GM19193 (cell line): ENCODE results near the gene HUNK.

Source experiments
- POLR2A ChIP-seq: IDR thresholded peaks from 4 replicates; pipeline ENCODE4 v1.6.1; 2011; ENCODE audit not compliant: insufficient read depth, insufficient read length; ENCODE audit errors: extremely low read depth

The HUNK gene

GRCh38 chr21:31901315-31901714 is 28.5 kb downstream of the HUNK start:
- TF ChIP-seq POLR2A = no peak

GRCh38 chr21:31902438-31902837 is 29.6 kb downstream of the HUNK start:
- TF ChIP-seq POLR2A = no peak

GRCh38 chr21:31903896-31904295 is 31.1 kb downstream of the HUNK start:
- no peak for TF ChIP-seq POLR2A

GRCh38 chr21:31905503-31906451 is 33.0 kb downstream of the HUNK start:
- TF ChIP-seq POLR2A = no peak

GRCh38 chr21:31908106-31909031 is 35.5 kb downstream of the HUNK start:
- no peak for TF ChIP-seq POLR2A

GRCh38 chr21:31909153-31910073 is 36.6 kb downstream of the HUNK start:
- TF ChIP-seq POLR2A = no peak

GRCh38 chr21:31910074-31910470 is 37.3 kb downstream of the HUNK start:
- TF ChIP-seq POLR2A = no peak

- TF ChIP-seq POLR2A = no peak
Observed at GRCh38 chr21:31911138-31911907, 38.5 kb downstream of the HUNK start.

- no peak for TF ChIP-seq POLR2A
Observed at GRCh38 chr21:31912501-31912900, 39.7 kb downstream of the HUNK start.

GRCh38 chr21:31913182-31913608 is 40.4 kb downstream of the HUNK start:
- TF ChIP-seq POLR2A = no peak

GRCh38 chr21:31914472-31914871 is 41.7 kb downstream of the HUNK start:
- TF ChIP-seq POLR2A = no peak

GRCh38 chr21:31915566-31915965 is 42.7 kb downstream of the HUNK start:
- TF ChIP-seq POLR2A = no peak

GRCh38 chr21:31917108-31917507 is 44.3 kb downstream of the HUNK start:
- TF ChIP-seq POLR2A = no peak

GRCh38 chr21:31918250-31918775 is 45.5 kb downstream of the HUNK start:
- TF ChIP-seq POLR2A = no peak

- no peak for TF ChIP-seq POLR2A
Observed at GRCh38 chr21:31920275-31920674, 47.5 kb downstream of the HUNK start.
